ENCODE data around the gene FAM163B. TPM values are rescaled to one million over a fixed set of nuclear protein-coding genes. Genes with fewer than 3 reads are reported as not detected.
A peak's percentile ranks its signal among the peaks of the same experiment; 100 is the strongest.

The FAM163B gene
- total and polyA plus RNA-seq, 2 donors, result 0.27 to 2.0 TPM

DNA sequence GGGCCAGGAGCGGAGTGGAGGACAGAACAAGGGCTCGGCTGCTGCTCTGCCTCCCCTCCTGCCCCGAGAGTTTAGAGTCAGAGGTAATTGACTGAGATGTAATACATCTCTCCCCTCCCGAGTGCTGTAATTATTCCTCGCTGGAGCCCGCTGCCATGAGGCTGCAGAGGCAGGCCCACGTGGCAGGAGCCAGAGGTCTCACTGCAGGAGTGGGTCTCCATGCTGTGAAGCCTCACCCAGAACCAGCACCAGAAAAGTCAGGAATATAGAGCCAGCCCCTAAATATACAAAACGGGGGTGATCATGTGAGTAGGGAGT is 2.5 kb downstream of the FAM163B start:
- H3K27me3 ChIP-seq (ENCODE audit: control insufficient read depth in 2 of 2, insufficient read depth in 1 of 2, low read length in 1 of 2), result peaks cover 32 to 67% of the 10 kb centered on the region in 2 donors
- no peak for DNase-seq (ENCODE audit: low read depth in 6 of 9, low spot score in 9 of 9)
- no peaks in the 10 kb centered on the region for H3K9me3 ChIP-seq (ENCODE audit: control insufficient read depth in 2 of 2, insufficient read depth in 1 of 2, low read length in 1 of 2)
- H3K36me3 ChIP-seq (ENCODE audit: control insufficient read depth in 2 of 2, insufficient read depth in 2 of 2, low read length in 1 of 2), result no peaks in the 10 kb centered on the region
- peaks cover 12 to 44% of the 10 kb centered on the region in 2 donors for H3K4me1 ChIP-seq (ENCODE audit: control insufficient read depth in 2 of 2, insufficient read depth in 2 of 2, low read length in 2 of 2)
- 69% methylated on average over 8 of the region's 8 CpGs for WGBS
- no peak overlapping the region for H3K27ac ChIP-seq (ENCODE audit: low read depth in 1 of 2, low read length in 1 of 2)
- H3K4me3 ChIP-seq (ENCODE audit: low read length in 2 of 2), result no peak overlapping the region

GRCh38 chr9:133605856-133606707 is 3.1 kb downstream of the FAM163B start:
- Histone ChIP-seq H3K27ac (ENCODE audit: low read depth in 1 of 2, low read length in 1 of 2) (no peak overlapping the region), H3K4me3 (ENCODE audit: low read length in 2 of 2) (no peak overlapping the region), H3K9me3 (ENCODE audit: control insufficient read depth in 2 of 2, insufficient read depth in 1 of 2, low read length in 1 of 2) (no peaks in the 10 kb centered on the region), H3K4me1 (ENCODE audit: control insufficient read depth in 2 of 2, insufficient read depth in 2 of 2, low read length in 2 of 2) (peaks cover 12 to 44% of the 10 kb centered on the region in 2 donors), H3K36me3 (ENCODE audit: control insufficient read depth in 2 of 2, insufficient read depth in 2 of 2, low read length in 1 of 2) (no peaks in the 10 kb centered on the region), H3K27me3 (ENCODE audit: control insufficient read depth in 2 of 2, insufficient read depth in 1 of 2, low read length in 1 of 2) (peaks cover 30 to 61% of the 10 kb centered on the region in 2 donors)
- WGBS, result 79% methylated on average over 16 of the region's 16 CpGs
- DNase-seq (ENCODE audit: low read depth in 6 of 9, low spot score in 9 of 9), result no peak

DNA sequence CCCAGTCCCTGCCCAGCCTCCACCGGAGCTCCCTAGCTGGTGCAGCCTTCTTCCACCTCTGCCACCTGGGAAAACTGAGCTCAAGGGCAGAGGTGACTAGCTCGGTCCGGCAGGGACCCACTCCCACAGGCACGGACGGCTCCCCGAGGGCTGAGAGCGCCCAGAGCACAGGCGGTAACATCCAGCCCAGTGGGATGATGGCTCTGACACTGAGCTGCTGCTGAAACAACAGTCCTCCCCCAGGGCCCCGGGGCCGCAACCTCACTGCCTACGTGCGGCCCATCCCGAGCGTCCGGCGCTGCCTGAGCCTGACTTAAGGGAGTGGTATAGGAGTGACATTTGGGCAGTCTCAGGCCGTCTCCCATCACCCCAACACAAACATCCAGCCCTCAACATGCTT is 3.7 kb downstream of the FAM163B start:
- Histone ChIP-seq H3K9me3 (ENCODE audit: control insufficient read depth in 2 of 2, insufficient read depth in 1 of 2, low read length in 1 of 2) (no peaks in the 10 kb centered on the region), H3K27ac (ENCODE audit: low read depth in 1 of 2, low read length in 1 of 2) (no peak overlapping the region), H3K27me3 (ENCODE audit: control insufficient read depth in 2 of 2, insufficient read depth in 1 of 2, low read length in 1 of 2) (peaks cover 24 to 55% of the 10 kb centered on the region in 2 donors), H3K4me3 (ENCODE audit: low read length in 2 of 2) (no peak overlapping the region), H3K4me1 (ENCODE audit: control insufficient read depth in 2 of 2, insufficient read depth in 2 of 2, low read length in 2 of 2) (peaks cover 12 to 44% of the 10 kb centered on the region in 2 donors), H3K36me3 (ENCODE audit: control insufficient read depth in 2 of 2, insufficient read depth in 2 of 2, low read length in 1 of 2) (no peaks in the 10 kb centered on the region)
- WGBS, result 94% methylated on average over 17 of the region's 17 CpGs
- no peak for DNase-seq (ENCODE audit: low read depth in 6 of 9, low spot score in 9 of 9)

DNA sequence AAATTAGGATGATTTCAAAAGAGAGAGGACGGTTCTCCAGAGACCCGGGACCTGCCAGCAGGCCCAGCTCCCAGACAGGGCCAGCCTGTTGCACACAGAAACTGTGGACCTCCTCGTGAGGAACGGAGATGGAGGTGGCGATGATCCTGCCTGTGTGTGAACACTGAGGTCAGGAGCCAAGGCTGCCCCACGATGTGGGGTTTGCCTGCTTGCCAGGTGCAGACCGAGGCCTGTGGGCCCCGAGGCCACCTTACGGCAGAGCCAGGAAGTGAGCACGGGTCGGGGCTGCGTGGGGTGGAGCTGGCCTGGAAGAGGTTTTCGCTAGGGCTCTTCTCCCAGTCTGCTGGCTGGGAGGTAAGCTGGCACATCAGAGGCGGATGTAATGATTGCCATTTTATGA is 4.3 kb downstream of the FAM163B start:
- Histone ChIP-seq H3K27ac (ENCODE audit: low read depth in 1 of 2, low read length in 1 of 2) (no peak overlapping the region), H3K4me3 (ENCODE audit: low read length in 2 of 2) (no peak overlapping the region), H3K36me3 (ENCODE audit: control insufficient read depth in 2 of 2, insufficient read depth in 2 of 2, low read length in 1 of 2) (no peaks in the 10 kb centered on the region), H3K27me3 (ENCODE audit: control insufficient read depth in 2 of 2, insufficient read depth in 1 of 2, low read length in 1 of 2) (peaks cover 21 to 49% of the 10 kb centered on the region in 2 donors), H3K4me1 (ENCODE audit: control insufficient read depth in 2 of 2, insufficient read depth in 2 of 2, low read length in 2 of 2) (peaks cover 12 to 44% of the 10 kb centered on the region in 2 donors), H3K9me3 (ENCODE audit: control insufficient read depth in 2 of 2, insufficient read depth in 1 of 2, low read length in 1 of 2) (no peaks in the 10 kb centered on the region)
- DNase-seq (ENCODE audit: low read depth in 6 of 9, low spot score in 9 of 9), result peak in 2 of 9 donors; percentile 48 to 66
- WGBS, result 49% methylated on average over 14 of the region's 14 CpGs

GRCh38 chr9:133604214-133604613 is 5.0 kb downstream of the FAM163B start:
- no peaks in the 10 kb centered on the region for H3K9me3 ChIP-seq (ENCODE audit: control insufficient read depth in 2 of 2, insufficient read depth in 1 of 2, low read length in 1 of 2)
- no peak overlapping the region for H3K27ac ChIP-seq (ENCODE audit: low read depth in 1 of 2, low read length in 1 of 2)
- WGBS, result 29% methylated on average over 5 of the region's 5 CpGs
- no peak overlapping the region for H3K4me3 ChIP-seq (ENCODE audit: low read length in 2 of 2)
- peaks cover 12 to 42% of the 10 kb centered on the region in 2 donors for H3K4me1 ChIP-seq (ENCODE audit: control insufficient read depth in 2 of 2, insufficient read depth in 2 of 2, low read length in 2 of 2)
- H3K27me3 ChIP-seq (ENCODE audit: control insufficient read depth in 2 of 2, insufficient read depth in 1 of 2, low read length in 1 of 2), result peaks cover 16 to 43% of the 10 kb centered on the region in 2 donors
- peak in 3 of 9 donors; percentile 47 to 76 (median 61) for DNase-seq (ENCODE audit: low read depth in 6 of 9, low spot score in 9 of 9)
- no peaks in the 10 kb centered on the region for H3K36me3 ChIP-seq (ENCODE audit: control insufficient read depth in 2 of 2, insufficient read depth in 2 of 2, low read length in 1 of 2)

DNA sequence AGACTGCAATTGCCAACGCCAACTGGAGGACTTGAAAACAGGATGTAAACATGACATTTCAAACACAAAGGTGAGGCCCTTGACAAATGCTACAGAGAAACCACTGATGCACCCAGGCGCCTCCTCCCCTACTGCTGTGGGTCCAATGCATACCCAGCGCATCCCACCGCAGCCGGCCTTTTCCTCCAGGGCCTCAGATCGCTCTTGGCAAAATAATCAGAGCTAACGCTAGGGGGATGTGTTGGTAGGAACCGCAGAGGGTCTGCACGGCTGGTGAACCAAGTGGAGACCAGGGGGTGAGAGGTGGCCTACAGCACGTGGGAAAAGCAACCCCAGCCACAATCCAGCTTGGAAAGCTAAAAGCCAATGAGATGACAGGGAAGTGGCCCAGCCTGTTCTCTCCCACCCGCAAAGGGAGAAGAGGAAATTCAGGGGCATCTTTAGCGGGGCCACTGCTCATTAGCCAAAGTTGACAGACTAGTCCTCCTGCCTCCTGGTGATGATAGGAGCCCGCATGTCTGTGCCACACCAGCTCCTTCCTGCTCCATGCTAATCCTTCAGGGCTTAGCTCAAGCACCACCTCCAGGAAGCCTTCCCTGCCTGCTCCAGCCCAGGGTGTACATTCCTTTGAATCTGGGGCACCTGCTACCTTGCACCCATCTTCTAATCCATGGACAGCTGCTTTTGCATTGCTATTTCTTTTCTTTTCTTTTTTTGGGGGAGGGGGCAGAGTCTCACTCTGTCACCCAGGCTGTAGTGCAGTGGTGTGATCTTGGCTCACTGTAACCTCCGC is 5.9 kb downstream of the FAM163B start:
- H3K36me3 ChIP-seq (ENCODE audit: control insufficient read depth in 2 of 2, insufficient read depth in 2 of 2, low read length in 1 of 2), result no peaks in the 10 kb centered on the region
- H3K4me1 ChIP-seq (ENCODE audit: control insufficient read depth in 2 of 2, insufficient read depth in 2 of 2, low read length in 2 of 2), result peaks cover 12 to 42% of the 10 kb centered on the region in 2 donors
- peaks cover 0 to 6% of the 10 kb centered on the region in 2 donors for H3K9me3 ChIP-seq (ENCODE audit: control insufficient read depth in 2 of 2, insufficient read depth in 1 of 2, low read length in 1 of 2)
- H3K27me3 ChIP-seq (ENCODE audit: control insufficient read depth in 2 of 2, insufficient read depth in 1 of 2, low read length in 1 of 2), result peaks cover 7 to 36% of the 10 kb centered on the region in 2 donors
- no peak overlapping the region for H3K27ac ChIP-seq (ENCODE audit: low read depth in 1 of 2, low read length in 1 of 2)
- WGBS, result 38% methylated on average over 14 of the region's 14 CpGs
- H3K4me3 ChIP-seq (ENCODE audit: low read length in 2 of 2), result no peak overlapping the region
- DNase-seq (ENCODE audit: low read depth in 6 of 9, low spot score in 9 of 9), result peak in 1 of 9 donors; percentile 59

GRCh38 chr9:133602277-133602676 is 6.9 kb downstream of the FAM163B start:
- no peak for DNase-seq (ENCODE audit: low read depth in 6 of 9, low spot score in 9 of 9)

GRCh38 chr9:133601746-133602145 is 7.4 kb downstream of the FAM163B start:
- peaks cover 0 to 23% of the 10 kb centered on the region in 2 donors for H3K27me3 ChIP-seq (ENCODE audit: control insufficient read depth in 2 of 2, insufficient read depth in 1 of 2, low read length in 1 of 2)
- peaks cover 3 to 15% of the 10 kb centered on the region in 2 donors for H3K9me3 ChIP-seq (ENCODE audit: control insufficient read depth in 2 of 2, insufficient read depth in 1 of 2, low read length in 1 of 2)
- no peak overlapping the region for H3K27ac ChIP-seq (ENCODE audit: low read depth in 1 of 2, low read length in 1 of 2)
- WGBS, result 92% methylated on average over 10 of the region's 10 CpGs
- H3K36me3 ChIP-seq (ENCODE audit: control insufficient read depth in 2 of 2, insufficient read depth in 2 of 2, low read length in 1 of 2), result no peaks in the 10 kb centered on the region
- DNase-seq (ENCODE audit: low read depth in 6 of 9, low spot score in 9 of 9), result no peak
- H3K4me1 ChIP-seq (ENCODE audit: control insufficient read depth in 2 of 2, insufficient read depth in 2 of 2, low read length in 2 of 2), result peaks cover 12 to 30% of the 10 kb centered on the region in 2 donors
- H3K4me3 ChIP-seq (ENCODE audit: low read length in 2 of 2), result no peak overlapping the region

More at GRCh38 chr9:133602277-133602676, 6.9 kb downstream of the FAM163B start:
- H3K27me3 ChIP-seq (ENCODE audit: control insufficient read depth in 2 of 2, insufficient read depth in 1 of 2, low read length in 1 of 2), result peaks cover 0 to 29% of the 10 kb centered on the region in 2 donors
- 87% methylated on average over 10 of the region's 10 CpGs for whole genome bisulfite sequencing
- no peak overlapping the region for H3K4me3 ChIP-seq (ENCODE audit: low read length in 2 of 2)
- peaks cover 12 to 33% of the 10 kb centered on the region in 2 donors for H3K4me1 ChIP-seq (ENCODE audit: control insufficient read depth in 2 of 2, insufficient read depth in 2 of 2, low read length in 2 of 2)
- no peaks in the 10 kb centered on the region for H3K36me3 ChIP-seq (ENCODE audit: control insufficient read depth in 2 of 2, insufficient read depth in 2 of 2, low read length in 1 of 2)
- peaks cover 3 to 15% of the 10 kb centered on the region in 2 donors for H3K9me3 ChIP-seq (ENCODE audit: control insufficient read depth in 2 of 2, insufficient read depth in 1 of 2, low read length in 1 of 2)
- no peak overlapping the region for H3K27ac ChIP-seq (ENCODE audit: low read depth in 1 of 2, low read length in 1 of 2)

DNA sequence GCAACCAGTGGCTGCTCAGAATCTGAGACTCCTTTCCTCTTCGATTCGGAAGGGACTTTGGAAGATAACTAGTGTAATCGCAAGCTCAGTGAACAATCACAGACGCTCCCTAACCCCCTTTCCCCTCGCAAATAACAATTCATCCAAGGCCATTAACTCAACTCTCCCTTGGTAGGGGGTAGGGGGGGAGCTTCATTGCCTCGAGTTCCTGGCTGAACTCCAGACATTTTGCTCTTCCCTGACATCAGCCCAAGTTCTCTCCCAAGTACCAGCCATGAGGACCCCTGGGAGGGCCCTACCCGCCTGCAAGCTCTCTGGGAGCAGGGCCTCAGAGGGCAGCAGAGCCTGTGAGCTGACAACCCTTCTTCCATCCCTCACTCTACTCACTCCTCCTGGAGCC is 8.4 kb downstream of the FAM163B start:
- Histone ChIP-seq H3K9me3 (ENCODE audit: control insufficient read depth in 2 of 2, insufficient read depth in 1 of 2, low read length in 1 of 2) (peaks cover 3 to 26% of the 10 kb centered on the region in 2 donors), H3K4me1 (ENCODE audit: control insufficient read depth in 2 of 2, insufficient read depth in 2 of 2, low read length in 2 of 2) (peaks cover 12 to 30% of the 10 kb centered on the region in 2 donors), H3K27ac (ENCODE audit: low read depth in 1 of 2, low read length in 1 of 2) (no peak overlapping the region), H3K4me3 (ENCODE audit: low read length in 2 of 2) (no peak overlapping the region), H3K27me3 (ENCODE audit: control insufficient read depth in 2 of 2, insufficient read depth in 1 of 2, low read length in 1 of 2) (peaks cover 0 to 15% of the 10 kb centered on the region in 2 donors), H3K36me3 (ENCODE audit: control insufficient read depth in 2 of 2, insufficient read depth in 2 of 2, low read length in 1 of 2) (no peaks in the 10 kb centered on the region)
- no peak for DNase-seq (ENCODE audit: low read depth in 6 of 9, low spot score in 9 of 9)
- WGBS, result 82% methylated on average over 7 of the region's 7 CpGs
